GM12801 (cell line): Measurements from ENCODE around the gene OR5AN1.

Source experiments
- CTCF ChIP-seq: IDR thresholded peaks from one replicate; pipeline ENCODE4 v1.5.1; 2011; ENCODE audit warnings: control low read depth; ENCODE audit not compliant: insufficient read length; ENCODE audit errors: extremely low read depth

The OR5AN1 gene

DNA sequence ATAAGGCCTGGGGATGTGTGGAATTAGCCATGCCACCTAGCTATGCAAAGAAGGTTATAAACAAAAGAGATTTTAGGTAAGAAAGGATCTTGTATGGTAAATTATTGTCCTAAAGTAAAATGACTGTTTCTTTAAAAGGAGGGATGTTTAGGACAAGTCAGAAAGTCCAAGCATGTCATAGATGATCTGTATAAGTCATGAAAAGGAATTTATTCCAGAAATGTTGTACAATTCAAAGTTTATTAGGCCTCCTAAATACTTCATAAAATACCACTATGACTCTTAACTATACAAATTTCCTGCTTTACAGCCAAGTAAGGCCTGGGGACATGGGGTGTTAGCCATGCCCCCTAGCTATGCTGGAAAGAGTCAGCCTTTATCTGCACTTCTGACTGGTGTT lies 44.9 kb downstream of the OR5AN1 start:
- no peak for TF ChIP-seq CTCF

GRCh38 chr11:59413646-59414045 lies 55.0 kb downstream of the OR5AN1 start:
- no peak for TF ChIP-seq CTCF

DNA sequence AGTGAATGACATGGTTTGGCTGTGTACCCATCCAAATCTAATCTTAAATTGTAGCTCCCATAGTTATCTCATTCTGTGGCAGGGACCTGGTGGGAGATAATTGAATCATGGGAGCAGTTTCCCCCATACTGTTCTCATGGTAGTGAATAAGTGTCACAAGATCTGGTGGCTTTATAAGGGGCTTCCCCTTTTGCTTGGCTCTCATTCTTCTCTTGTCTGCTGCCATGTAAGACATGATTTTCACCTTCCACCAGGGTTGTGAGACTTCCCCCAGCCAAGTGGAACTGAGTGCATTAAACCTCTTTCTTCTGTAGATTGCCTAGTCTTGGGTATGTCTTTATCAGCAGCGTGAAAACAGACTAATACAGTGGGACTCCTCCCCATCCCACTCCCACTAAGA lies 56.4 kb downstream of the OR5AN1 start:
- no peak for TF ChIP-seq CTCF

DNA sequence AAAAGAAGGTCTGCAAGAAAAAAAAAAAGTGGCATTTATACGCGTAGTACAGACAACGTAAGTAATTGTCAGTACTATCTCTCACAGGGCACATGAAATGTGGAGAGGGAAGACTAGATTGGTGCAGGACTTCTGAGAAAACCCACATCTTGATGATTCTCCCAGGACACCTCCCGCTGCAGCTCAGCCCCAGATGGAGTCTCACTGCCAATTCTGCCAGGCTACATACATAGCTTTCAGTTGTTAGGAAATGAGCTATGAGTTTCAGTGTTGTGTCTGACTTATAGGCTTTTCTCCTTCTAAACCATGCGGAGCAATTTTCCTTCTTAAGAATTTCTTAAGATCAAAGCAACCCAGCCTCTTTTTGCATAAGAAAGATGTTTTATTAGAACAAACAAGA lies 57.9 kb downstream of the OR5AN1 start:
- TF ChIP-seq CTCF = no peak

- no peak for TF ChIP-seq CTCF
Measured at GRCh38 chr11:59417023-59417422, 58.3 kb downstream of the OR5AN1 start.

GRCh38 chr11:59418156-59418555 lies 59.5 kb downstream of the OR5AN1 start:
- no peak for TF ChIP-seq CTCF
